GM12878 (cell line): ENCODE data around the gene TRIM25. TPM values are rescaled to one million over a fixed set of nuclear protein-coding genes. Genes with fewer than 3 reads are reported as not detected.
A peak's percentile ranks its signal among the peaks of the same experiment; 100 is the strongest.

Experiments used
- ATAC-seq: fragments of 200-7000 bp; cut with Tn5 transposase; 3 replicates; pipeline ENCODE4 v1.9.1; 2020; ENCODE audit warnings: mild to moderate bottlenecking, moderate library complexity
- BruUV-seq: library from RNA; stranded (reverse); fragments of 400-500 nt; replicated peaks from 2 replicates; lab custom pipeline; 2021; lab: Mats Ljungman, UMichigan
- CTCF ChIA-PET: fragments of 300-600 bp; sonication (Branson Sonifier 250); formaldehyde crosslinking; extraction: SDS; loops from one replicate; lab custom pipeline; 2021; ENCODE audit warnings: inconsistent platforms; lab: Yijun Ruan, JAX
- POLR2A ChIA-PET: fragments of 350-600 bp; formaldehyde crosslinking; extraction: SDS; loops from one replicate; lab custom pipeline; 2021; ENCODE audit warnings: inconsistent platforms; lab: Charles Lee
- RAD21 ChIA-PET: fragments of 300-600 bp; sonication (Branson Sonifier 250); formaldehyde crosslinking; loops from one replicate; lab custom pipeline; 2023; ENCODE audit warnings: antibody characterized with exemption; ENCODE audit not compliant: unreplicated experiment; lab: Charles Lee
- SMC1A ChIA-PET: fragments of 300-600 bp; sonication (Branson Sonifier 250); formaldehyde crosslinking; loops from one replicate; lab custom pipeline; 2023; ENCODE audit not compliant: unreplicated experiment, uncharacterized antibody; lab: Charles Lee
- DNase-seq: peaks from one replicate; pipeline ENCODE4 v3.0.0-alpha.2; 2011; ENCODE audit warnings: low read depth, low spot score
- FAIRE-seq: peaks from 3 replicates; lab custom pipeline; 2011; peaks lifted over from hg19 to GRCh38; lab: Jason Lieb, UNC
- H2AFZ ChIP-seq: 2 replicates; pipeline ENCODE4 v1.6.0; 2011; ENCODE audit warnings: low read depth, low read length, control low read depth; ENCODE audit not compliant: control insufficient read depth
- H3K27ac ChIP-seq: 2 replicates; pipeline ENCODE4 v1.5.1; 2011; ENCODE audit warnings: control low read depth; ENCODE audit not compliant: control insufficient read depth, insufficient read depth
- H3K27me3 ChIP-seq, 2 experiments: replicated peaks in 1 of 2; 2 replicates each; pipeline versions ENCODE4 v1.6.0 to v1.6.1; 2011; ENCODE audit warnings: low read length in 1 of 2; ENCODE audit not compliant: control insufficient read depth in 2 of 2, insufficient read depth in 2 of 2
- H3K36me3 ChIP-seq, 2 experiments: 2 replicates each; pipeline ENCODE4 v1.5.1; 2011; ENCODE audit warnings: low read length in 1 of 2; ENCODE audit not compliant: control insufficient read depth in 2 of 2, insufficient read depth in 2 of 2
- H3K4me1 ChIP-seq: 2 replicates; pipeline ENCODE4 v1.6.1; 2011; ENCODE audit warnings: mild to moderate bottlenecking, low read length, moderate library complexity, mixed read lengths; ENCODE audit not compliant: control insufficient read depth, insufficient read depth
- H3K4me2 ChIP-seq: 2 replicates; pipeline ENCODE4 v1.6.0; 2011; ENCODE audit warnings: control low read depth; ENCODE audit not compliant: control insufficient read depth, insufficient read depth
- H3K4me3 ChIP-seq: fragments of 200-600 bp; sonication (generic); 2 replicates; pipeline ENCODE4 v1.5.1; 2016
- H3K79me2 ChIP-seq: 2 replicates; pipeline ENCODE4 v1.6.0; 2011; ENCODE audit warnings: low read length; ENCODE audit not compliant: control insufficient read depth, insufficient read depth
- H3K9ac ChIP-seq: 2 replicates; pipeline ENCODE4 v1.8.0; 2011; ENCODE audit warnings: low read length, control low read depth, mixed read lengths; ENCODE audit not compliant: control insufficient read depth, insufficient read depth
- H3K9me3 ChIP-seq: replicated peaks from 3 replicates; pipeline ENCODE4 v1.5.1; 2011; ENCODE audit warnings: mild to moderate bottlenecking, low read length; ENCODE audit not compliant: control insufficient read depth, insufficient read depth
- H4K20me1 ChIP-seq: 2 replicates; pipeline ENCODE4 v1.6.0; 2011; ENCODE audit not compliant: control insufficient read depth, insufficient read depth
- ATF2 ChIP-seq: IDR thresholded peaks from 2 replicates; pipeline ENCODE4 v1.6.1; 2012; ENCODE audit warnings: low read length, inconsistent platforms
- BHLHE40 ChIP-seq, 2 experiments: fragments of 450-650 bp in 1 of 2; IDR thresholded peaks; 2 replicates each; pipeline ENCODE4 v1.6.1; 2011 to 2017; ENCODE audit warnings: low read depth in 2 of 2, borderline replicate concordance in 1 of 2, improper control_type of control experiment in 1 of 2, low read length in 1 of 2, mild to moderate bottlenecking in 1 of 2
- CHD4 ChIP-seq: fragments of 200-600 bp; sonication (generic); IDR thresholded peaks from 2 replicates; pipeline ENCODE4 v1.6.1; 2016; ENCODE audit warnings: mild to moderate bottlenecking
- MEF2A ChIP-seq: IDR thresholded peaks from 2 replicates; pipeline ENCODE4 v1.6.1; 2011; ENCODE audit warnings: low read depth, mild to moderate bottlenecking, low read length, moderate library complexity; ENCODE audit not compliant: insufficient read depth
- POLR2A ChIP-seq: IDR thresholded peaks from 2 replicates; pipeline ENCODE4 v1.6.1; 2011; ENCODE audit warnings: low read depth, mild to moderate bottlenecking, low read length
- POLR2AphosphoS5 ChIP-seq: IDR thresholded peaks from 2 replicates; pipeline ENCODE4 v1.6.1; 2011; ENCODE audit warnings: mild to moderate bottlenecking, low read length, inconsistent platforms
- SIN3A ChIP-seq: IDR thresholded peaks from 2 replicates; pipeline ENCODE4 v1.6.1; 2012; ENCODE audit warnings: low read depth, low read length, improper control_type of control experiment
- SIX5 ChIP-seq: IDR thresholded peaks from 2 replicates; pipeline ENCODE4 v1.6.1; 2011; ENCODE audit warnings: mild to moderate bottlenecking, low read depth, low read length, moderate library complexity; ENCODE audit not compliant: severe bottlenecking
- SUZ12 ChIP-seq: fragments of 200-600 bp; sonication (generic); IDR thresholded peaks from one replicate; pipeline ENCODE4 v1.6.1; 2018; ENCODE audit warnings: antibody characterized with exemption, mild to moderate bottlenecking; ENCODE audit not compliant: unreplicated experiment
- USF1 ChIP-seq: IDR thresholded peaks from 2 replicates; pipeline ENCODE4 v1.6.1; 2011; ENCODE audit warnings: borderline replicate concordance, low read depth, mild to moderate bottlenecking, moderate library complexity, mixed read lengths, low read length; ENCODE audit not compliant: insufficient read depth; ENCODE audit errors: extremely low read length
- WGBS: methylation state at CpG from one replicate; pipeline ENCODE4 v1.1.6; 2016; ENCODE audit warnings: low lambda C conversion rate; ENCODE audit not compliant: insufficient replicate concordance, insufficient coverage; ENCODE audit errors: missing lambda C conversion rate; 5-methylcytosine and 5-hydroxymethylcytosine counted together
- in situ Hi-C: fragments of 300-500 bp; cut with MboI; formaldehyde crosslinking; loops from 9 replicates; pipeline ENCODE4 v1.14.3; 2018; ENCODE audit warnings: mixed read lengths
- intact Hi-C: fragments of 100-400 bp; cut with micrococcal nuclease; formaldehyde crosslinking; loops from one replicate; pipeline ENCODE4 v1.14.2; 2022; ENCODE audit not compliant: unreplicated experiment
- polyA plus RNA-seq, 11 experiments: library from polyadenylated mRNA; depleted of rRNA in 4 of 11; unstranded in 6 of 11; stranded (reverse) in 5 of 11; fragments of >200 nt; fragmentation: Nextera tagmentation in 4 of 11; fragmentation: Illumina TruSeq in 1 of 11; extraction: Ambion mirVana in 4 of 11; extraction: Trizol in 1 of 11; gene quantifications; 1 replicate in 1 of 11; 2 replicates in 10 of 11; pipeline versions ENCODE4 v1.2.1 to v1.2.3, GENCODE V29; 2011 to 2016; ENCODE audit warnings: inconsistent platforms in 2 of 11, missing spikeins in 2 of 11, low read depth in 1 of 11
- total RNA-seq, 4 experiments: library from RNA; depleted of rRNA in 3 of 4; stranded (reverse); fragments of >200 nt in 3 of 4; fragmentation: Illumina TruSeq in 1 of 4; extraction: Trizol in 1 of 4; gene quantifications; 2 replicates each; pipeline versions ENCODE4 v1.2.1 to v1.2.3, GENCODE V29; 2013 to 2021

Gene TRIM25
- total and polyA plus RNA-seq, 10 of the 15 experiments (the other 5 are each of a cell fraction or from before 2014, with no cell fraction given): 10.5 to 123 (median 51.3) TPM

- Histone ChIP-seq H3K4me3 (no peak overlapping the region), H3K4me1 (peaks cover 14% of the 10 kb centered on the region), H3K27ac (no peak overlapping the region), H3K9ac (no peak overlapping the region), H3K36me3 (peaks cover 3 to 10% of the 10 kb centered on the region in 2 experiments; a peak in 3 of 4 replicates), H3K4me2 (no peak overlapping the region), H4K20me1 (no peaks in the 10 kb centered on the region), H3K27me3 (no peaks in the 10 kb centered on the region), H2AFZ (no peak overlapping the region), H3K9me3 (no peaks in the 10 kb centered on the region), H3K79me2 (no peaks in the 10 kb centered on the region; the same call in none of the 2 replicates)
- POLR2A ChIA-PET: no interaction called here
- SMC1A ChIA-PET: interaction anchor here (1.3 kb wide), 1 partner anchor 11 kb away, joined by 3 read pairs; no protein-coding TSS in a partner anchor
- no peak for ATAC-seq
- no peak for FAIRE-seq
- RAD21 ChIA-PET: no interaction called here
- BruUV-seq: TSS peak; percentile 3
- WGBS: 98% methylated on average over 4 of the region's 4 CpGs
- intact Hi-C loops: no loop called here
- CTCF ChIA-PET: no interaction called here
- in situ Hi-C loops: no loop called here
- DNase-seq: no peak
- no peak for TF ChIP-seq POLR2AphosphoS5
- no peak for TF ChIP-seq BHLHE40 (IDR thresholded peaks at IDR 0.05; ENCODE audit: borderline replicate concordance in 1 of 2, low read depth in 2 of 2, low read length in 1 of 2)
- TF ChIP-seq SIN3A: no peak
- TF ChIP-seq POLR2A: no peak
- no peak for TF ChIP-seq USF1
- TF ChIP-seq ATF2: no peak
- no peak for TF ChIP-seq SUZ12
- no peak for TF ChIP-seq MEF2A
- no peak for TF ChIP-seq SIX5
- no peak for TF ChIP-seq CHD4
These were observed 66.7 kb downstream of the TRIM25 start for GRCh38 chr17:56847106-56847505.
